NCI-H82 treated with DMSO at 0.1 percent for 48 hours (cell line): ENCODE measurements around the gene ATP6V1F.

Experiments used
- DNase-seq: peaks from one replicate; lab custom pipeline; 2025; ENCODE audit not compliant: unreplicated experiment; lab: John Stamatoyannopoulos, UW

The ATP6V1F gene

GRCh38 chr7:128847721-128848211 lies 14.9 kb upstream of the ATP6V1F start:
- DNase-seq: no peak

GRCh38 chr7:128848289-128849155 lies 14.1 kb upstream of the ATP6V1F start:
- no peak for DNase-seq

- no peak for DNase-seq
Measured at GRCh38 chr7:128849156-128849515, 13.5 kb upstream of the ATP6V1F start.

DNA sequence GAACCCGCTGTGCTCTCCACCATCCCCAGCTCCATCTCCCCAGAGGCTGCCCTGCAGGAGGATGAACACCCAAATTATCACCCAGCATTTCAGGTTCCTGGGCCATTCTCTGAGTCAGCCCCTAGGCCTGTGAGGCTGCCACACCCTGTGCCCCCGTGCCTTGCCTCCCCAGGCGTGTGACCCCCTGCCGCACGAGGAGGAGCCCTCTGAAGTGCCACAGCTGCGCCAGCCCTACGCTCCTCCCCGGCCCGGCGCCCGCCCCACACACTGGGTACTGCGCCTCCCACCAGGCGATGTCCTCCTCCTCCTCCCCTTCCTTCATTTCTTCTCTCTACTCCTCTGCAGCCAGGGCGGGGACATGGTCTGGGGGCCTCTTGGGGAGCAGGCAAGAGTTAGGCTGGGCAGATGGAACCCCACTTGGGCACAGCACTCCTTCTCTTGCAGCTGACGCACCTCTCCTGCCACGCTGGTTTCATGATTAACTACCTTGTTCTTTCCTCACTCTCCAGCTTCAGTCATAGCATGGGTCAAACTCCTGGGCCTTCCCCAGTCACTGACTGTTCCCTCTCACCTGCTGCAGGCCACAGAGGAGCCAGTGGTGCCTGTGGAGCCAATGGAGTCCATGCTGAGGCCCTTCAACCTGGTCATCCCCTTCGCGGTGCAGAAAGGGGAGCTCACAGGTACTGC lies 12.7 kb upstream of the ATP6V1F start:
- DNase-seq: no peak

DNA sequence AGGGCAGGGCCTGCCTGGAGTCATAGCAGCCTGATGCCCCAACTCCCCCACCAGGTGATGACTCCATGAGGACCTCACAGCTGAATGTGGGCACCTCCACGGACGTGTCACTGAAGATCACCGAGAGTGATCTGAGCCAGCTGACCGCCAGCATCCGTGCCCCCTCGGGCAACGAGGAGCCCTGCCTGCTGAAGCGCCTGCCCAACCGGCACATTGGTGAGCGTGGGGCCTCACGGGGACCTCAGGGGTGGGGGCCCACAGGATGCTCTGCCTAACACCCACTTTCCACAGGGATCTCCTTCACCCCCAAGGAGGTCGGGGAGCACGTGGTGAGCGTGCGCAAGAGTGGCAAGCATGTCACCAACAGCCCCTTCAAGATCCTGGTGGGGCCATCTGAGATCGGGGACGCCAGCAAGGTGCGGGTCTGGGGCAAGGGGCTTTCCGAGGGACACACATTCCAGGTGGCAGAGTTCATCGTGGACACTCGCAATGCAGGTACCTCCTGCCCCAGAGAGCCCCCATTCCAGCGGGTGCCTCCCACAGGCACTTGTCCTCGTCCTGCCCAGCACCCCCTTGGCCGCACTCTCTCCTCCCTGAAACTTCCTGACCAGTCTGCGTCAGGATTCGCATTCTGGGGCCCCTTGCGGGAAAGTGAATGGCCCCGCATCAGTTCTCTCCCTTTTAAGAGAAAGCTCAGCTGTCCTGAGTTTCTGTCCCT lies 10.0 kb upstream of the ATP6V1F start:
- no peak for DNase-seq

DNA sequence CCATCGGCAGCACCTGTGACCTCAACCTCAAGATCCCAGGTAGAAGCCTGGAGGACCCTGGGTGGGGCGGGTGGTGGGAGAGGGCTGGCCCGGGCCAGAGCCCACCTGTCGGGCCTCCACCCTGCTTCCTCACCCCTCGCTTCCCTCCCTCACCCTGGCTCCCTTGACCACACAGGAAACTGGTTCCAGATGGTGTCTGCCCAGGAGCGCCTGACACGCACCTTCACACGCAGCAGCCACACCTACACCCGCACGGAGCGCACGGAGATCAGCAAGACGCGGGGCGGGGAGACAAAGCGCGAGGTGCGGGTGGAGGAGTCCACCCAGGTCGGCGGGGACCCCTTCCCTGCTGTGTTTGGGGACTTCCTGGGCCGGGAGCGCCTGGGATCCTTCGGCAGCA lies 8.9 kb upstream of the ATP6V1F start:
- DNase-seq: no peak

DNA sequence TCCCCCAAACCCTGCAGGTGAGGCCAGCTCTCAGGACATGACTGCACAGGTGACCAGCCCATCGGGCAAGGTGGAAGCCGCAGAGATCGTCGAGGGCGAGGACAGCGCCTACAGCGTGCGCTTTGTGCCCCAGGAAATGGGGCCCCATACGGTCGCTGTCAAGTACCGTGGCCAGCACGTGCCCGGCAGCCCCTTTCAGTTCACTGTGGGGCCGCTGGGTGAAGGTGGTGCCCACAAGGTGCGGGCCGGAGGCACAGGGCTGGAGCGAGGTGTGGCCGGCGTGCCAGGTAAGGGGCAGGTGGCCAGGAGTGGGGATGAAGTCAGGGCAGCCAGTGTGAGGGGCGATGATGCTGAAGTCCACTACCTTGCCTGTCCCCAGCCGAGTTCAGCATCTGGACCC lies 8.3 kb upstream of the ATP6V1F start:
- no peak for DNase-seq

DNA sequence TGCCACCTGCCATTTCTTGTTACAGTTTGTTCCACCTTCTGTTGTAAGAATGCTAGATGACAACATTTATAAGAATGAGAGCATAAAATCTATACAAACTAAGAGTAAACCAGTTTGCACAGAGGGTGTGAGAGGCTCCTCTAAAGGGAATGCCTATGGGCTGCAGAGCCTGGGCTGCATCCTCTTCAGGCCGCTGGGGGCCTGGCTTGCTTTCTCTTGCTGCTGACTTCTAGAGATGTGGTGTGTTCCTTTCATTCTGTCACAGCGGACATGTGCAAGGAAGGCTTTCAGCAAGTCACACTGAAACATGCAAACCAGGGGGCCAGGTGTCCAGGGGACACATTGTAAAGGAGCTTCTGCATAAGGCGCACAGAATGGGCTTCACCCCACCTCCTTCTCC lies 7.1 kb upstream of the ATP6V1F start:
- no peak for DNase-seq

DNA sequence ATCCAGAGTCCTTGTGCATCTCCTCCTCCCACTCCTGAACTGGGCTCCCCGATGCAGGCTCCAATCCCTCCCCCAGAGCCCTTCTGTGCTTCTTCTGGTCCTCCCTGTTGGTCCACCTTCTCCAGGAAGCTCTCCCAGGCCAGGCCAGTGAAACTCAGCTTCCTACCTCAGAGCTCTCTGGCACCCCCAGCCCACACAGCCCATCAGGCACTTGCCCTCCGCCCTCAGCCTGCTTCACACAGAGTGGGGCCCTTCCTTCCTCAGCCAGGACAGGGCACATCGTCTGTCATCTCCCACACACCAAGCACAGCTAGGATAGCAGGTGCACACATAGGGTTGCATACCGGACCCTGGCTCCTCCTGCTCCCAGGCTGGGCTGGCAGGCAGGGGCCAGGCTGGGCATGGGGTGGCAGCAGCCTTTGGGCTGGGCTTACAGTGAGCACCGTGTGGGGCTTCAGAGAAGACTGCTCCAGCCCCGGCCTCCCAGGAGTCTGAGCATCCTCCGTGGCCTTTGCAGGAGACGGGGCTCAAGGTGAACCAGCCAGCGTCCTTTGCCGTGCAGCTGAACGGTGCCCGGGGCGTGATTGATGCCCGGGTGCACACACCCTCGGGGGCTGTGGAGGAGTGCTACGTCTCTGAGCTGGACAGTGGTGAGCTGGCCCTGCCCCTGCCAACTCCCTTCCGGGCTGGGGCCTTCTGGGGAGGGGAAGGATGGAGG lies 6.5 kb upstream of the ATP6V1F start:
- DNase-seq: no peak

GRCh38 chr7:128858380-128859231 lies 4.0 kb upstream of the ATP6V1F start:
- no peak for DNase-seq

DNA sequence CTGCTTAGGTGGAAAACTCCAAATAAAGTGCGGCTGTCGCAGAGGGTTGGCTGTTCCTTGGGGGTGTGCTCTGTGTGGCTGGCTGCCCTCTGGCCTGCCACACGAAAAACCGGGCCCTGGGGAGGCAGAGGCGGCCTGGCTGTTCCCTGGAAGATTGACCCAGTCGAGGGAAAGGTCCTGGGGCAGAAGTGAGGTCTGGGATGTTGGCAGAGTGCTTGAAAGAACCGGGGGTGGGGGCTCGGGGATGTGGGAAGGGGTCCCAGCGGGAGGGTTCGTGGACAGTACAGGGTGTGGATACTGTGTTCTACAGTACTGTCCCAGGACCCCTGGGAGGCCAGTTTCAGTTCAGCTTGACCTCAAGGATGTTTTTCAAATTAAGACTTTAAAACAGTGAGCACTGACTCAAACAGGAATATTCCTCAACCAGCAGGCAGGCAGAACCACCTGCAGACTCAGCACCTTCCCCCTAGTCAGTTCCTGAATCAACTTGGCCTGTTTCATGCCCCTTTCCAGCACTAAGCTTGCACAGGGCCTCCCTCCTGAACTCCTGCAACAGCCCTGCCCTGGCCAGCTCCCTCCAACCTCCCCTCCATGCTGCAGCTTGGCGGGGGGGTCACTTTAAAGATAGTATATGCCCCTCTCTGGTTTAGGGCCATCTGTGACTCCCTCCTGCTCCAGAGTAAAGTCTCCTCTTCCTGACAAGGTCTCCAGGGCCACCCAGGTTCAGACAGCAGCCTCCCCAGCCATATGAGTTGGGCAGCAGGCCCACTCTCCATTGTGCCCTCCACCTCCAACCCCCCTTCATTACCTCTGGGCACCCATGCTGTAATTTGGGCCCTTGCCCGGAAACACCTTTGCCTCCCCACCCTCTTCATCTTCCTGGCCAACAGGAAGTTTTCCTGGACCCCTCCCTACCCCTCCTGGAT lies 3.2 kb upstream of the ATP6V1F start:
- DNase-seq: no peak

DNA sequence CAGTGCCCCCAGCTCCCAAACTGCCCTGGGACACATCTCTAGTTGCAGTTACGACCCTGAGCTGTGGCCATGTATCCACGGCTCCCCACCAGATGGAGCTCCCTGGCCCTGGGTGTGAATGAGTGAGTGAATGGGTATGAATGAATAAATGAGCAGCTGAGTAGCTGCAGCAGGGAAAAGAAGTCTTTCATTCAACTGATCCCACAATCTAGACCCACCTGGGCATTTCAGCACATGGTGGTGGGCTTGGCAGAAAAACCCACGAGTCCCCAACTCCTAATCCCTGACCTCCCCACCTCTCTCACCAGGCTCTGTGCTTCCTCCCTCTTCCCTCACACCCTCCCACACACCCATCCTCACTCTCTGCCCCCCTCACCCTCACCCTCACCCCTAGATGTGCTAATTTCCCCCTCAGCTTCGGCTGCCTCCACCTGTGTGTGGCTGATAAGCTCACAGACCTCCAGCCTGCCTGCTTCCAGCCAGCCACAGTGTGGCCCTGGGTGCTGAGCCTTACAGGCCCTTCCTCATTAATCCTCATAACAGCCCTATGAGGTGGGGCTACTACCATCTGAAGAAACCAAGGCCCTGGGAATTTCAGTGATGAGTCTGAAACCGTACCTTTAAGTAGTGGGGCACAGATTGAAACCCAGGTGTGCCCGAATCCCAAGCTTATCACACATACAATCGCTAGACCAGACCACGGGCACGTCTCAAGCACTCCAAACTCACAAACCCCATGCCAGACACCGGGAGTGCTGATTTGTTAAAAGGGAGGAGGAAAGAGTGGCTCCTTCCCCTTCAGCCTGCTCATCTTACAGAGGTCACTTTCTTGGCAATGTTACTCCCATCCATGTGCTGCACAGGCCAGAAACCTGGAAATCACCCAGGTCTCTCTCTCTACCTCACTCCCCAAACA lies 2.2 kb upstream of the ATP6V1F start:
- DNase-seq: no peak

GRCh38 chr7:128861957-128862570 lies 592 bp upstream of the ATP6V1F start:
- DNase-seq: no peak

DNA sequence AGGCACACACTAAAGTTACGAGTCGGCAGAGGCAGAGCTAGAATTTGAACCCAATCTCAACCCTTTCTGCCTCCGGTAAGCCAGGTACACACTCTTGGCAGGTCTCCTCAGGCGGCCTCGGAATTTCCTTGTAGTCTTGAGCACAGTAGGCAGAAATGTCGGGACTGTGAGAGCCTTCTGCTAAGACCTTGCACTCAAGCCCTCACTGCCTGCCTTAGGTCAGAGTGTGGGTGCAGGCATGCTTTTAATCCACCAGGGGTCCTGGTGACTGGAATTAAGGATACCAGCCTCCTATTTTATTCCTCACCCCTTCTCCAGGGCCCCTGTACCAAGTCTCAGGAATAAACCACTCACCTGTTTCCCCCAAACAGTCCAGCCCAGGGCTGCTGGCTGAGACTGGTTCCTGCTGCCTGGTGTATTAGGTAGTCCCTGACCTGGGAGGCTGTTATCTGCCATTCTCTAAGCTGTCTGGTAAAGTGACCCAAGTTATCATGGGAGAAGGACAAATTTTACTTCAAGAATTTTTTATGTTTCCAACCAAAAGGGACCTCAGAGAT lies 855 bp downstream of the ATP6V1F start:
- peak; percentile 14 for DNase-seq

GRCh38 chr7:128865303-128865702 lies 2.6 kb downstream of the ATP6V1F start:
- no peak for DNase-seq

DNA sequence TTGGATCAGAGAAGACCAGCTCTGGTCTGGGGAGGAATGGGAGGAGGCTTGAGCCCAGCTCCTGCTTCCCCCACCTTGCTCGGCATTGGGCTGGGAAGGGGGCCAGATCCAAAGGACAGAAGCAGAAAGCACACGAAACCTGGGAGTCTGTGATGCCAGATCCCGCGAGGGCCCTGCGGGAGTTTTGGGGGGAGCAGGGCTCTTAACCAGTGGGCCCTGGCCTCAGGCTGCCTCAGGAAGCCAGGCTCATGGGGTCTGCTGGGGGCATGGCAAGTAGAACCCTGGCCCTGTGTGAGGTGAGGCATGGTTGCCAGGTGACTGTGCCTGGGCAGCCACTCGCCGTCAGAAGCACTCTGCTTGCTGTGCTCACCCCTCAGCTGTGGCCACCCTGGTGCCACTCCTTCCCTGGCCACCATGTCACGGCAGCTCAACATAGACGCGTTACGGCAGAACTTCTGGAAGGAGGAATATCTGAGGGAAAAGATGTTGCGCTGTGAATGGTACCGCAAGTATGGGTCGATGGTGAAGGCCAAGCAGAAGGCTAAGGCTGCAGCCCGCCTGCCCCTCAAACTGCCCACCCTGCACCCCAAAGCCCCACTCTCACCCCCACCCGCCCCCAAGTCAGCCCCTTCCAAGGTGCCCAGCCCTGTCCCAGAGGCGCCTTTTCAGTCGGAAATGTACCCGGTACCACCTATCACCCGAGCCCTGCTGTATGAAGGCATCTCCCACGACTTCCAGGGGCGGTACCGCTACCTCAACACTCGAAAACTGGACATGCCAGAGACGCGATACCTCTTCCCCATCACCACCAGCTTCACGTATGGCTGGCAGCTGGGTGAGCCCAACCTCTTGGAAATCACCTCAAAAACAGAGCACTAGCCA lies 3.6 kb downstream of the ATP6V1F start:
- no peak for DNase-seq
